Heart left ventricle (tissue), 16 donors: ENCODE results near the gene FRMD8. TPM values are rescaled to one million over a fixed set of nuclear protein-coding genes. Genes with fewer than 3 reads are reported as not detected.

Experiments used
- ATAC-seq, 4 donors: fragments of 200-7000 bp; cut with Tn5 transposase; one replicate each; pipeline ENCODE4 v1.9.1; 2020 to 2022; ENCODE audit warnings: moderate library complexity in 4 of 4, mild to moderate bottlenecking in 3 of 4, moderate number of reproducible peaks in 1 of 4
- DNase-seq, 5 donors: peaks; one replicate each; pipeline ENCODE4 v3.0.0-alpha.2; 2020
- H3K27ac ChIP-seq, 12 donors: fragments of 200-600 bp; sonication (generic) in 4 of 12; one replicate each; pipeline versions ENCODE4 v1.5.0 to v1.8.0; 2016 to 2022; ENCODE audit warnings: mild to moderate bottlenecking in 2 of 12
- H3K27me3 ChIP-seq, 9 donors: fragments of 200-600 bp; sonication (generic) in 2 of 9; one replicate each; pipeline versions ENCODE4 v1.5.1 to v1.8.0; 2016 to 2022; ENCODE audit warnings: mild to moderate bottlenecking in 3 of 9
- H3K36me3 ChIP-seq, 9 donors: fragments of 200-600 bp; sonication (generic) in 2 of 9; one replicate each; pipeline versions ENCODE4 v1.5.0 to v1.8.0; 2018 to 2022; ENCODE audit warnings: mild to moderate bottlenecking in 2 of 9
- H3K4me1 ChIP-seq, 12 donors: fragments of 200-600 bp; sonication (generic) in 4 of 12; one replicate each; pipeline versions ENCODE4 v1.5.0 to v1.8.0; 2016 to 2022; ENCODE audit warnings: mild to moderate bottlenecking in 3 of 12
- H3K4me3 ChIP-seq, 12 donors: fragments of 200-600 bp; sonication (generic) in 4 of 12; one replicate each; pipeline versions ENCODE4 v1.5.0 to v1.8.0; 2017 to 2022; ENCODE audit warnings: mild to moderate bottlenecking in 9 of 12, moderate library complexity in 4 of 12
- H3K9me3 ChIP-seq, 12 donors: fragments of 200-600 bp; sonication (generic) in 4 of 12; one replicate each; pipeline versions ENCODE4 v1.5.0 to v1.8.0; 2016 to 2022; ENCODE audit warnings: mild to moderate bottlenecking in 1 of 12
- POLR2A ChIP-seq, 2 donors: fragments of 450-650 bp; IDR thresholded peaks; one replicate each; pipeline ENCODE4 v1.6.1; 2017; ENCODE audit warnings: antibody characterized with exemption in 2 of 2, mild to moderate bottlenecking in 2 of 2, moderate library complexity in 2 of 2
- WGBS, 4 donors: extraction: QIAGEN DNeasy Blood & Tissue Kit in 2 of 4; methylation state at CpG; one replicate each; pipeline versions ENCODE4 v1.1.5 to v1.1.7; 2013 to 2018; 5-methylcytosine and 5-hydroxymethylcytosine counted together
- intact Hi-C, 10 donors: fragments of 100-400 bp; cut with DNase I; formaldehyde crosslinking; loops; one replicate each; pipeline versions ENCODE4 v1.11.1 to v1.14.2; 2022
- polyA plus RNA-seq, 2 donors: library from polyadenylated mRNA; stranded (reverse); fragments of 200-250 nt; gene quantifications; one replicate each; pipeline ENCODE4 v1.2.3, GENCODE V29; 2013
- total RNA-seq, 9 donors: library from RNA; depleted of rRNA in 2 of 9; stranded (reverse); fragments of >200 nt in 2 of 9; fragmentation: NEBNext Ultra II Directional in 3 of 9; extraction: Animal tissue kit (Norgen Biotek cat#: 25700) in 3 of 9; gene quantifications; one replicate each; pipeline versions ENCODE4 v1.1.0 to v1.2.4, GENCODE V29; 2016 to 2023
- TF ChIP-seq, protein P1 (sequence below), 12 donors: fragments of 200-600 bp; sonication (generic) in 4 of 12; IDR thresholded peaks; one replicate each; pipeline versions ENCODE4 v1.5.0 to v1.8.0; 2018 to 2022; ENCODE audit warnings: antibody characterized with exemption in 12 of 12, mild to moderate bottlenecking in 5 of 12
- donor health status: ischemic (EF 13 %, LVEDD 7.1; RV severe dilation, severe dysfunction).
- donor health status: healthy with polysubstance abuse.
- donor health status: DM: no; HTN: yes; CAD: no.
- donor health status: DM: no; HTN: no; CAD: no.
- donor health status: ischemic (EF 25% LVEDD 6.9; RV normal size, moderate dysfunction).
- donor health status: ischemic (EF 25% LVEDD 5.7; RV mildly dilated, moderate dysfunction).
- donor health status: healthy.
- donor health status: DM: yes; HTN: yes; CAD: no.
- donor health status: ischemic (EF 35%, LVEDD 5.7; RV mildly dilated, moderate dysfunction).
- donor health status: nonischemic (EF 11% LVEDD 7.7; RV severe dilation, severe dysfunction).
- donor health status: DM: yes; HTN: yes; CAD: no.
- donor health status: PGD.
- donor health status: ischemic (EF 29% LVEDD 5.4; RV normal size, mild dysfunction).
- donor health status: nonischemic (EF 23%, LVEDD 6.1; RV moderate dilation, normal function).

The FRMD8 gene
- total and polyA plus RNA-seq, 11 donors = 6.1 to 24.1 (median 11.3) TPM

DNA sequence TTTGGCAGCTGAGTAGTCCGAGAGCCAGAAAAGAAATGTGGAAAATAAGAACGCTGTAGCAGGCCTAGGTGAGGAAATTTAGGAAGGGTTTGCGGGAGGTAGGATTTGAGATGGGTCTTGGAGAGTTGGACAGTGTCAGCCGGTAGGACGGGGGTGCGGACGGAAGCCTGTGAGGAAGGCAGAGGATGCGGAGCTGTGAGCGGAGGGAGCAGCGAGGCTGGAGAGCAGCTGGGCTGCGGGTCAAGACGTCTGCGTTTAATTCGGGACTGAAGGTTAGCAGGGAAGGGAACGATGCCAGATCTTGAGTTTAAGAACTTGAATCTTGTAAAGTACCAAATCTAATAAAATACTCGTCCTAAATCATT is 32.6 kb upstream of the FRMD8 start:
- peak in 2 of 4 donors; percentile 13 to 15 for ATAC-seq
- Histone ChIP-seq H3K4me1 (peaks cover 0 to 49% (median 25%) of the 10 kb centered on the region in 12 donors), H3K9me3 (no peaks in the 10 kb centered on the region), H3K27me3 (peaks cover 0 to 6% (median 0%) of the 10 kb centered on the region in 9 donors), H3K27ac (peak overlapping the region in 10 of 12 donors; percentile 5 to 78 (median 61)), H3K4me3 (peak overlapping the region in 10 of 12 donors; percentile 58 to 84 (median 78)), H3K36me3 (peaks cover 0 to 45% (median 39%) of the 10 kb centered on the region in 9 donors)
- 7 to 11% (median 11%) methylated on average over 16 of the region's 16 CpGs for WGBS, 4 donors
- intact Hi-C loops = no loop called here
- TF ChIP-seq, protein P1, sequence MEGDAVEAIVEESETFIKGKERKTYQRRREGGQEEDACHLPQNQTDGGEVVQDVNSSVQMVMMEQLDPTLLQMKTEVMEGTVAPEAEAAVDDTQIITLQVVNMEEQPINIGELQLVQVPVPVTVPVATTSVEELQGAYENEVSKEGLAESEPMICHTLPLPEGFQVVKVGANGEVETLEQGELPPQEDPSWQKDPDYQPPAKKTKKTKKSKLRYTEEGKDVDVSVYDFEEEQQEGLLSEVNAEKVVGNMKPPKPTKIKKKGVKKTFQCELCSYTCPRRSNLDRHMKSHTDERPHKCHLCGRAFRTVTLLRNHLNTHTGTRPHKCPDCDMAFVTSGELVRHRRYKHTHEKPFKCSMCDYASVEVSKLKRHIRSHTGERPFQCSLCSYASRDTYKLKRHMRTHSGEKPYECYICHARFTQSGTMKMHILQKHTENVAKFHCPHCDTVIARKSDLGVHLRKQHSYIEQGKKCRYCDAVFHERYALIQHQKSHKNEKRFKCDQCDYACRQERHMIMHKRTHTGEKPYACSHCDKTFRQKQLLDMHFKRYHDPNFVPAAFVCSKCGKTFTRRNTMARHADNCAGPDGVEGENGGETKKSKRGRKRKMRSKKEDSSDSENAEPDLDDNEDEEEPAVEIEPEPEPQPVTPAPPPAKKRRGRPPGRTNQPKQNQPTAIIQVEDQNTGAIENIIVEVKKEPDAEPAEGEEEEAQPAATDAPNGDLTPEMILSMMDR (IDR thresholded peaks at IDR 0.05) = no peak
- TF ChIP-seq POLR2A (IDR thresholded peaks at IDR 0.05) = no peak
- no peak for DNase-seq

DNA sequence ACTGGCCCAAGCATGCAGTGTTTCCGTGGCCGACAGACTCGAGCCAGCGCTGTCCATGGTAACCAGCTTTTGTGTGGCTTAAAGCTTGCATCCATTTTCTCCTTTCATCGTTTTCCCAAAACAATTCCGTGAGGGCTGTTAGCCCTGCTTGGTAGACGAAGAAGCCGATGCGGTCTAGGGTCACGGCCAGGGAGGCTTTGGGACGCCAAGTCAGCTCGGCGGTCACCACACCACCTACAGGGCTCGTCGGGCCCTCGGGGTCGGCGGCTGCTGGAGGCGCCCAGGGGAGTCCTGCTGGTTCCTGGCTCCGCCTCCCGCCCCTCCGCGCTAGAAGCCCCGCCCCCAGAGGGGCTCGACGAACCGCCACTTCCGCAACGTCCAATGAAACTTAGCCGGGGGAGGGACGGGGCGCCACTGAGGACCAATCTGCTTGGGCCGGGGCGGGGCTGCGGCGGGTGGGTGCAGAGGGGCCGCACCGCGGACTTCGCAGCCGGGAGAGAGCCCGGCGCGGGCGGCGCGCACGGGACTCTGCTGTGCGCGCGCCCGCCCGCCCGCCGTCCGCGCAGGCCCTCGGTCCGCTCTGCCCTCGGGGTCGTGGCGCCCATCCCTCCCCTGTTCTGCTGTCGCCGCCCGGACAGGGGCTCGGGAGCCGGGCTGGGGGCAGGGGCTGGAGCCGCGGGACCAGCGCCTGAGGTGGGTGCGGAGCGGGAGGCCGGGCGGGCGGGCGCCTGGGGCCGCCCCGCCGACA is 32.0 kb upstream of the FRMD8 start, which contains the start of gene TIGD3:
Gene TIGD3 (plus strand): TSS at position 487 of the 748 bp plus-strand sequence. CDS start 1,058 bp downstream, outside the sequence.
- H3K27ac ChIP-seq = peak within 1 kb of the TSS in 10 of 12 donors; percentile 5 to 78 (median 64)
- peak; percentile 82 to 84 for TF ChIP-seq POLR2A (IDR thresholded peaks at IDR 0.05)
- TF ChIP-seq, protein P1 (IDR thresholded peaks at IDR 0.05) = peak in 2 of 12 donors; percentile 7 to 21
- H3K4me1 ChIP-seq = peaks cover 0 to 49% (median 25%) of the 10 kb centered on the region in 12 donors
- no peaks in the 10 kb centered on the region for H3K9me3 ChIP-seq
- WGBS, 4 donors = 0 to 1% (median 1%) methylated on average over 24 to 79 of the region's 79 CpGs
- H3K4me3 ChIP-seq = peak within 1 kb of the TSS; percentile 58 to 84 (median 78)
- H3K36me3 ChIP-seq = peaks cover 0 to 40% (median 33%) of the 10 kb centered on the region in 9 donors
- H3K27me3 ChIP-seq = peaks cover 0 to 6% (median 0%) of the 10 kb centered on the region in 9 donors
- ATAC-seq (peak; percentile 85 to 93 (median 92)), DNase-seq (peak; percentile 98 to 99 (median 98))
- intact Hi-C loops = no loop called here

- WGBS, 4 donors = 1 to 2% (median 1%) methylated on average over 35 to 47 of the region's 47 CpGs
- peaks cover 0 to 32% (median 26%) of the 10 kb centered on the region in 9 donors for H3K36me3 ChIP-seq
- H3K27me3 ChIP-seq = peaks cover 0 to 6% (median 0%) of the 10 kb centered on the region in 9 donors
- ATAC-seq (peak in 2 of 4 donors; percentile 2 to 3), DNase-seq (peak in 2 of 5 donors; percentile 35 to 70)
- no peak for TF ChIP-seq POLR2A (IDR thresholded peaks at IDR 0.05)
- TF ChIP-seq, protein P1 (IDR thresholded peaks at IDR 0.05) = no peak
- H3K27ac ChIP-seq = peak overlapping the region in 5 of 12 donors; percentile 19 to 75 (median 50)
- no peaks in the 10 kb centered on the region for H3K9me3 ChIP-seq
- intact Hi-C loops = no loop called here
- H3K4me3 ChIP-seq = peak overlapping the region; percentile 58 to 84 (median 78)
- peaks cover 0 to 49% (median 25%) of the 10 kb centered on the region in 12 donors for H3K4me1 ChIP-seq
Measured at GRCh38 chr11:65355013-65355775, 31.2 kb upstream of the FRMD8 start.
